Measurements from ENCODE around the gene RNF208.

The RNF208 gene

GRCh38 chr9:137236238-137236935 is 14.3 kb upstream of the RNF208 start (continued):
- TF ChIP-seq ZNF777 (tag by site-specific recombination; IDR thresholded peaks at IDR 0.05; ENCODE audit: borderline replicate concordance) (no peak), ZNF138 (tag by site-specific recombination; IDR thresholded peaks at IDR 0.05; ENCODE audit: borderline replicate concordance) (no peak), ZNF449 (tag by site-specific recombination; IDR thresholded peaks at IDR 0.05) (peak; percentile 49; the same call in 1 of the 2 replicates), ZNF335 (tag by site-specific recombination; conservative IDR thresholded peaks at IDR 0.05) (no peak), ZNF433 (tag by site-specific recombination; IDR thresholded peaks at IDR 0.05; ENCODE audit: low read depth) (no peak), TSHZ1 (tag by site-specific recombination; IDR thresholded peaks at IDR 0.05; ENCODE audit: borderline replicate concordance) (no peak), CTCF (tag by site-specific recombination; IDR thresholded peaks at IDR 0.05) (peak; percentile 99), ZNF114 (tag by site-specific recombination; IDR thresholded peaks at IDR 0.05) (no peak), SALL2 (tag by site-specific recombination; IDR thresholded peaks at IDR 0.05; ENCODE audit: borderline replicate concordance) (no peak), ZBTB44 (tag by site-specific recombination; IDR thresholded peaks at IDR 0.05) (0 out of 2 replicates have a peak, but pooled peaks have one; percentile 26), OVOL3 (tag by site-specific recombination; IDR thresholded peaks at IDR 0.05) (no peak; the same call in 1 of the 2 replicates), ZNF830 (tag by site-specific recombination; IDR thresholded peaks at IDR 0.05; ENCODE audit: low read depth) (no peak), ZNF214 (tag by site-specific recombination; IDR thresholded peaks at IDR 0.05; ENCODE audit: borderline replicate concordance) (no peak), ATF2 (tag by site-specific recombination; IDR thresholded peaks at IDR 0.05; ENCODE audit: low read depth) (no peak), ZNF654 (tag by site-specific recombination; IDR thresholded peaks at IDR 0.05; ENCODE audit: low read depth) (no peak; the same call in 1 of the 2 replicates), ZNF626 (tag by site-specific recombination; IDR thresholded peaks at IDR 0.05) (no peak), ZNF37A (tag by site-specific recombination; IDR thresholded peaks at IDR 0.05) (no peak), KLF1 (tag by site-specific recombination; IDR thresholded peaks at IDR 0.05) (peak; percentile 68), ZNF76 (tag by site-specific recombination; IDR thresholded peaks at IDR 0.05; ENCODE audit: borderline replicate concordance, low read depth) (peak; percentile 39), ZNF423 (tag by site-specific recombination; IDR thresholded peaks at IDR 0.05) (peak; percentile 81), PATZ1 (tag by site-specific recombination; IDR thresholded peaks at IDR 0.05) (peak; percentile 98), ZNF610 (tag by site-specific recombination; IDR thresholded peaks at IDR 0.05; ENCODE audit: borderline replicate concordance) (no peak), ZNF169 (tag by site-specific recombination; IDR thresholded peaks at IDR 0.05) (no peak), INSM2 (tag by site-specific recombination; IDR thresholded peaks at IDR 0.05) (0 out of 2 replicates have a peak, but pooled peaks have one; percentile 17), ZNF391 (tag by site-specific recombination; IDR thresholded peaks at IDR 0.05; ENCODE audit: borderline replicate concordance, low read depth) (no peak)

Data from HEK293 (cell line).